Measurements from ENCODE around the gene OTULIN.

OTULIN gene

DNA sequence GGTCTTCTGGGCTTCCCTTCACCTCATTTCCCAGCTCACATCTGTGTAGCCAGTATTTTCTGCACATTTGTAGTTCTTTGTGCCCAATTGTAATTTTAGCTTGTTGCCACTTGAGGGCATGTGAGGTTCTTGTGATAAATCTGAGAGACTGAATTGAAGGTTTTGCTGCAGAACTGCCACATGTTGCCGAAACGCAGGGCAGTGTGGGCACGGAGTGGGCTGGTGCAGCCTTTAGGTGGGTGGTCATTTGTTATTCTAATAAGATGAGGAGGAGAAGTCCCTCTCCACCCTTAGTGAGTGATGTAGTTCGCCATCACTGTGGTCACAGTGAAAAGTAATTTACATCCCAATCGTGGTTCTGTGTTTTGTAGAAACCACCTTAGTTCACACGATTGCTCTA lies 21.2 kb downstream of the OTULIN start:
- TF ChIP-seq, protein P1, sequence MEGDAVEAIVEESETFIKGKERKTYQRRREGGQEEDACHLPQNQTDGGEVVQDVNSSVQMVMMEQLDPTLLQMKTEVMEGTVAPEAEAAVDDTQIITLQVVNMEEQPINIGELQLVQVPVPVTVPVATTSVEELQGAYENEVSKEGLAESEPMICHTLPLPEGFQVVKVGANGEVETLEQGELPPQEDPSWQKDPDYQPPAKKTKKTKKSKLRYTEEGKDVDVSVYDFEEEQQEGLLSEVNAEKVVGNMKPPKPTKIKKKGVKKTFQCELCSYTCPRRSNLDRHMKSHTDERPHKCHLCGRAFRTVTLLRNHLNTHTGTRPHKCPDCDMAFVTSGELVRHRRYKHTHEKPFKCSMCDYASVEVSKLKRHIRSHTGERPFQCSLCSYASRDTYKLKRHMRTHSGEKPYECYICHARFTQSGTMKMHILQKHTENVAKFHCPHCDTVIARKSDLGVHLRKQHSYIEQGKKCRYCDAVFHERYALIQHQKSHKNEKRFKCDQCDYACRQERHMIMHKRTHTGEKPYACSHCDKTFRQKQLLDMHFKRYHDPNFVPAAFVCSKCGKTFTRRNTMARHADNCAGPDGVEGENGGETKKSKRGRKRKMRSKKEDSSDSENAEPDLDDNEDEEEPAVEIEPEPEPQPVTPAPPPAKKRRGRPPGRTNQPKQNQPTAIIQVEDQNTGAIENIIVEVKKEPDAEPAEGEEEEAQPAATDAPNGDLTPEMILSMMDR (IDR thresholded peaks at IDR 0.05; ENCODE audit: borderline replicate concordance, control extremely low read depth, extremely low read depth, insufficient read depth, missing control alignments) = peak; percentile 74
- in situ Hi-C loops (cut with MboI; ENCODE audit: low sequenced_read_pairs, unreplicated experiment) = no loop called here
- DNase-seq (ENCODE audit: low spot score) = peak; percentile 65

DNA sequence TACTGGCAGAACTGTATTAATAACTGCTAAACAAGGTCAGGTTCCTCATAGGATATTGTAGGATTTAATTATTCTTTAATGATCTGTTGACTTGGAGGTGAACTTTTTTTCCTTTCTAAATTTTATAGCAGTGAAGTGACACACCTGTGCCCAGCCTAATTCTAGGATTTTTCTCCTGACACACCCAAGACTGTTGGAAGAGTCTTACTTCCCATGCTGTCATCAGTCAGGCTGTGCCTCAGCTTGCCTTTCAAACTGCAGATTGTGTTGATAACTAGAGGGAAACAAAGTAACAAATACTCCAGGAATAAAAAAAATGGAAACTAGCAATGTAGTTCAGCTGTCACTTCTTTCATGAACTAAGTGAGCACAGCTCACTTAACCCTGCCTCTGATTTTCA lies 22.0 kb downstream of the OTULIN start:
- no peak for DNase-seq (ENCODE audit: low spot score)
- TF ChIP-seq, protein P1 (IDR thresholded peaks at IDR 0.05; ENCODE audit: borderline replicate concordance, control extremely low read depth, extremely low read depth, insufficient read depth, missing control alignments) = no peak
- in situ Hi-C loops (cut with MboI; ENCODE audit: low sequenced_read_pairs, unreplicated experiment) = no loop called here

DNA sequence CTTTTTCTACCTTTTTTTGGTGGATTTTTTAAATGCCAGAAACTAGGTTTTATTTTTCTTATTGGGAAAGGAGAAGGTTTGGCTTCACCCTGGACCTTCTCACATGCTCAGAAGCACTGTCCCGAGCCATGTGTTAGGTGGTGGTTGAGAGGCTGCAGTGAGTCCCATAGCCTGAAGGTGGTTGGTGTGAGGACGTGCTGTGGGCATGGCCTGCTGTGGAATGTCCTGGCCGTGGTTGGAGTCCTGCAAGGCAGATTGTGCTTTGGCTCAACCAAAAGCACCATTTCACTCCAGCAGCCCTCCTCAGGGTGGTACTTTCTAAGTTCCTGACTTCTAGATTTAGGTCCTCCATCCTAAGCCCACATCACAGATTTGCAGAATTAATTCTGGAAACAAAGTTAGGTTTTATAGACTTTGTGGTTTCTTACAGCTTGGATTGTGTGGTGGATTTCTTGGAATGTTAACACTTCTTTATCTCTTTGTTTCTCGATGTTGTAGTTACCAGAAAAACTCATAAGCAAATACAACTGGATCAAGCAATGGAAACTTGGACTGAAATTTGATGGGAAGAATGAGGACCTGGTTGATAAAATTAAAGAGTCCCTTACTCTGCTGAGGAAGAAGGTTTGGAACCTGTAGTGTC lies 22.6 kb downstream of the OTULIN start:
- DNase-seq (ENCODE audit: low spot score) = no peak
- TF ChIP-seq, protein P1 (IDR thresholded peaks at IDR 0.05; ENCODE audit: borderline replicate concordance, control extremely low read depth, extremely low read depth, insufficient read depth, missing control alignments) = no peak
- in situ Hi-C loops (cut with MboI; ENCODE audit: low sequenced_read_pairs, unreplicated experiment) = no loop called here

DNA sequence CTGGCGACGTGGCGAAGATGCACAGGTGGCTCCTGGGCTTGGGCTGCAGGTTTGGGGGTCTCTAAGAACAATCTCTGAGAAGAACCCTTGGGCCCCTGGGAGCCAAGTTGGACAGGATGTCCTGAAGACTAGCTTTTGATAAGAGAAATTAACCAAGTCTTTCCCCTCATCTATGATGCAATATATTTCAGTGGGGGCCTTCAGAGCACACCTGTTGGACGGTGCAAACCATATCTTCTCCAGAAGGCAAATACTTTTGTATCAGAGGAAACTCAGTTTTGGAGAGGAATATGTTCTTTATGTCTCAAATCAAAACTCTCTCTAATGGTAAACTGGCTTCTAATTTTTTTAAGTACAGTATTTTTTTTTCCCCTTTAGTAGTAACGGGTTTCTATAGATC lies 28.6 kb downstream of the OTULIN start:
- TF ChIP-seq, protein P1 (IDR thresholded peaks at IDR 0.05; ENCODE audit: borderline replicate concordance, control extremely low read depth, extremely low read depth, insufficient read depth, missing control alignments) = no peak
- DNase-seq (ENCODE audit: low spot score) = no peak
- in situ Hi-C loops (cut with MboI; ENCODE audit: low sequenced_read_pairs, unreplicated experiment) = no loop called here

DNA sequence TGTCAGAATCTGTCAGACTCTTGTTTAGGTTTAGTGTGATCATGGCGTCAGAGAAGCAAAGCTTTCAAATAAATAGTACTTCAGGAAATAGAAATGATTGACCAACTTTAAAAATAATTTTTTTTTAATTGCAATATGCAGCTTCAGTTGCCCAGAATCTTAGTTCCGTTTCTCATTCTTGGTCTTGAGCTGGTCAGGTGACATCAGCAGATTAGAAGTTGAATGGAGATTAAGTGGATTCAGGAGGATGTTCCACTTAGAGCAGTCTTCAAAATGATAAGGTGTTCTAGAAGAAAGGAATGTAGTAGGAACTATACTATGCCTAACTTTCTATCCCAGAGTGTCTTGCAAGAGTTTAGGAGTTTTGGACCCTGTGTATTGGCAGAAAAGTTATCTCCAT lies 30.6 kb downstream of the OTULIN start:
- in situ Hi-C loops (cut with MboI; ENCODE audit: low sequenced_read_pairs, unreplicated experiment) = no loop called here
- DNase-seq (ENCODE audit: low spot score) = no peak
- TF ChIP-seq, protein P1 (IDR thresholded peaks at IDR 0.05; ENCODE audit: borderline replicate concordance, control extremely low read depth, extremely low read depth, insufficient read depth, missing control alignments) = no peak

DNA sequence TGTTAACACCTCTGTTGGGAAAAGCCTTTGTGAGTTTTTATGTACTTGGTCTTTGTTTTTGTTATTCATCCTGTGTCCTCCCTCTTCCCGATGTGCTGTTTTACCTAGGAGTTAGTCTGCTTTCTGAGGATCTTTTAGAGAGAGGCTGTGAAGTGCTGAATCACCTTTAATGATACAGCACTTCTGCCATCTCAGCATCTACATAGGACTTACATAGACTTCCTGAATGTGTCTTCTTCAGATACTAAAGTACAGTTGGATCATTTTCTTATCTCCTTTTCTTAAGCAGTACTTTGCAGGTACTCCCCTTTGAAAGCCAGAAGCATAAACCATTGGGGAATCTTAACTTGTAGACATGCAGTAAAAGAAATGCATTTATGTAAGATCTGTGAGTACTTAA lies 31.5 kb downstream of the OTULIN start:
- TF ChIP-seq, protein P1 (IDR thresholded peaks at IDR 0.05; ENCODE audit: borderline replicate concordance, control extremely low read depth, extremely low read depth, insufficient read depth, missing control alignments) = no peak
- no peak for DNase-seq (ENCODE audit: low spot score)
- in situ Hi-C loops (cut with MboI; ENCODE audit: low sequenced_read_pairs, unreplicated experiment) = no loop called here
